Hepatocyte (in vitro differentiated cells): ENCODE results near the gene STPG4. TPM values are rescaled to one million over a fixed set of nuclear protein-coding genes. Genes with fewer than 3 reads are reported as not detected.

Source experiments
- DNase-seq: peaks from one replicate; pipeline ENCODE4 v3.0.0-alpha.2; 2016; ENCODE audit warnings: low spot score
- H2AFZ ChIP-seq: fragments of 200-600 bp; sonication (generic); 2 replicates; pipeline ENCODE4 v1.6.0; 2016; ENCODE audit warnings: antibody characterized with exemption, mild to moderate bottlenecking
- H3K27ac ChIP-seq: fragments of 200-600 bp; sonication (generic); 2 replicates; pipeline ENCODE4 v1.5.1; 2016; ENCODE audit warnings: mild to moderate bottlenecking
- H3K27me3 ChIP-seq: fragments of 200-600 bp; sonication (generic); 2 replicates; pipeline ENCODE4 v1.6.1; 2016
- H3K36me3 ChIP-seq: fragments of 200-600 bp; sonication (generic); replicated peaks from 2 replicates; pipeline ENCODE4 v1.5.1; 2016; ENCODE audit warnings: low read depth; ENCODE audit not compliant: insufficient read depth
- H3K4me1 ChIP-seq: fragments of 200-600 bp; sonication (generic); 2 replicates; pipeline ENCODE4 v1.5.1; 2016; ENCODE audit warnings: mild to moderate bottlenecking, moderate library complexity; ENCODE audit not compliant: insufficient read depth
- H3K4me2 ChIP-seq: fragments of 200-600 bp; sonication (generic); 2 replicates; pipeline ENCODE4 v1.6.0; 2016
- H3K4me3 ChIP-seq: fragments of 200-600 bp; sonication (generic); 2 replicates; pipeline ENCODE4 v1.5.1; 2016; ENCODE audit warnings: mild to moderate bottlenecking
- H3K79me2 ChIP-seq: fragments of 200-600 bp; sonication (generic); 2 replicates; pipeline ENCODE4 v1.6.0; 2017; ENCODE audit warnings: mild to moderate bottlenecking
- H3K9me2 ChIP-seq: fragments of 200-600 bp; sonication (generic); replicated peaks from 2 replicates; pipeline ENCODE4 v1.6.0; 2017; ENCODE audit warnings: mild to moderate bottlenecking; ENCODE audit not compliant: insufficient read depth
- H3K9me3 ChIP-seq: fragments of 200-600 bp; sonication (generic); 2 replicates; pipeline ENCODE4 v1.5.1; 2016; ENCODE audit warnings: low read depth, mild to moderate bottlenecking
- H4K20me1 ChIP-seq: fragments of 200-600 bp; sonication (generic); 2 replicates; pipeline ENCODE4 v1.6.0; 2016; ENCODE audit warnings: mild to moderate bottlenecking; ENCODE audit not compliant: insufficient read depth, poor library complexity, severe bottlenecking
- EZH2 ChIP-seq: fragments of 200-600 bp; sonication (generic); IDR thresholded peaks from 2 replicates; pipeline ENCODE4 v1.6.1; 2016; ENCODE audit warnings: antibody characterized with exemption, mild to moderate bottlenecking, borderline replicate concordance
- EZH2phosphoT487 ChIP-seq: fragments of 200-600 bp; sonication (generic); IDR thresholded peaks from one replicate; pipeline ENCODE4 v1.6.1; 2018; ENCODE audit warnings: antibody characterized with exemption, mild to moderate bottlenecking, low read depth, moderate library complexity; ENCODE audit not compliant: unreplicated experiment, severe bottlenecking
- WGBS: methylation state at CpG from one replicate; pipeline ENCODE4 v1.1.6; 2016; ENCODE audit warnings: low lambda C conversion rate; ENCODE audit errors: missing lambda C conversion rate; 5-methylcytosine and 5-hydroxymethylcytosine counted together
- polyA plus RNA-seq: library from polyadenylated mRNA; unstranded; fragments of >200 nt; fragmentation: Nextera tagmentation; extraction: Ambion mirVana; gene quantifications from 2 replicates; pipeline ENCODE4 v1.2.1, GENCODE V29; 2016
- total RNA-seq: library from RNA; depleted of rRNA; stranded (reverse); fragments of >200 nt; gene quantifications from 2 replicates; pipeline ENCODE4 v1.2.3, GENCODE V29; 2014
- TF ChIP-seq, protein P1 (sequence below): fragments of 200-600 bp; sonication (generic); IDR thresholded peaks from 2 replicates; pipeline ENCODE4 v1.5.1; 2016; ENCODE audit warnings: antibody characterized with exemption, mild to moderate bottlenecking; ENCODE audit not compliant: poor library complexity

Gene STPG4
- total and polyA plus RNA-seq, 2 experiments from 2014 or later: 0.19 TPM; not detected in 1

DNA sequence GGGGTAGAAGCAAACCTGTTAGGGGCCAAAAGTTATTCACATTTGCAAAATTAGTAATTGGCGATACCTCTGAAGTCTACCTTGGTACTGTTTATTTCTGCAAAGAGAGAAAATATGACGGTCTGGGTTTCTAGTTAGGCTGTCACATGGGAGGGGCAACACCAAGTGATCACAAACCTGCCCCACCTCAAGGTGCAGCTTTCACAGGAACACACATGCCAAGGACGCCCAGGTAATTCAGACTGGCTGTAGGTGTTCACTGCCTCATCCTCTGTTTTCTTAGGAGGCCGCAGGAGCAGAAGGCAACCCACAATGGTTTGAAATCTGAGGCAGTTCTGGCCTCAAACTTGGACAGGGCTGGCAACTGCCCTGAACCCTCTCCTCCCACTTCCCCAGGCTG is 56.2 kb downstream of the STPG4 start:
- H3K27me3 ChIP-seq: no peaks in the 10 kb centered on the region
- H3K4me2 ChIP-seq: no peak overlapping the region

DNA sequence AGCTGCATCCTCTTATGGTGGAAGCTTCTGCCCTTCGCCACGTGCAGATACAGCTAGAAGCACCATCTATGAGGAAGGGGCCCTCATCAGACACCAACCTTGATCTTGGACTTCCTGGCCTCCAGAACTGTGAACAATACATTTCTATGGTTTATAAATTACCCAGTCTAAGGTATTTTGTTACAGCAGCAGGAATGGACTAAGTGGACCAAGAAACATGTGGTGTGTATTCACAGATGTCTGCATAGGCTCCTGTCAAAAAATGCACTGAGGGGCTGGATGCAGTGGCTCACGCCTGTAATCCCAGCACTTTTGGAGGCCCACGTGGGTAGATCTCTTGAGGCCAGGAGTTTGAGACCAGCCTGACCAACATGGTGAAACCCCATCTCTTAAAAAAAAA is 57.5 kb downstream of the STPG4 start:
- no peak overlapping the region for H3K27ac ChIP-seq
- H3K36me3 ChIP-seq: no peaks in the 10 kb centered on the region
- H4K20me1 ChIP-seq: no peaks in the 10 kb centered on the region
- DNase-seq: no peak
- no peak overlapping the region for H2AFZ ChIP-seq
- H3K9me3 ChIP-seq: no peaks in the 10 kb centered on the region
- no peak overlapping the region for H3K4me2 ChIP-seq
- TF ChIP-seq EZH2 (no peak), EZH2phosphoT487 (no peak)
- TF ChIP-seq, protein P1, sequence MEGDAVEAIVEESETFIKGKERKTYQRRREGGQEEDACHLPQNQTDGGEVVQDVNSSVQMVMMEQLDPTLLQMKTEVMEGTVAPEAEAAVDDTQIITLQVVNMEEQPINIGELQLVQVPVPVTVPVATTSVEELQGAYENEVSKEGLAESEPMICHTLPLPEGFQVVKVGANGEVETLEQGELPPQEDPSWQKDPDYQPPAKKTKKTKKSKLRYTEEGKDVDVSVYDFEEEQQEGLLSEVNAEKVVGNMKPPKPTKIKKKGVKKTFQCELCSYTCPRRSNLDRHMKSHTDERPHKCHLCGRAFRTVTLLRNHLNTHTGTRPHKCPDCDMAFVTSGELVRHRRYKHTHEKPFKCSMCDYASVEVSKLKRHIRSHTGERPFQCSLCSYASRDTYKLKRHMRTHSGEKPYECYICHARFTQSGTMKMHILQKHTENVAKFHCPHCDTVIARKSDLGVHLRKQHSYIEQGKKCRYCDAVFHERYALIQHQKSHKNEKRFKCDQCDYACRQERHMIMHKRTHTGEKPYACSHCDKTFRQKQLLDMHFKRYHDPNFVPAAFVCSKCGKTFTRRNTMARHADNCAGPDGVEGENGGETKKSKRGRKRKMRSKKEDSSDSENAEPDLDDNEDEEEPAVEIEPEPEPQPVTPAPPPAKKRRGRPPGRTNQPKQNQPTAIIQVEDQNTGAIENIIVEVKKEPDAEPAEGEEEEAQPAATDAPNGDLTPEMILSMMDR: no peak
- no peaks in the 10 kb centered on the region for H3K79me2 ChIP-seq
- no peaks in the 10 kb centered on the region for H3K9me2 ChIP-seq
- 84% methylated on average over 4 of the region's 4 CpGs for WGBS
- no peaks in the 10 kb centered on the region for H3K27me3 ChIP-seq
- H3K4me1 ChIP-seq: no peaks in the 10 kb centered on the region
- no peak overlapping the region for H3K4me3 ChIP-seq

More for the DNA sequence above, 56.2 kb downstream of the STPG4 start:
- no peak for DNase-seq
- 94% methylated on average over 4 of the region's 4 CpGs for WGBS
- H3K79me2 ChIP-seq: no peaks in the 10 kb centered on the region
- no peak overlapping the region for H3K27ac ChIP-seq
- no peaks in the 10 kb centered on the region for H3K4me1 ChIP-seq
- no peak overlapping the region for H2AFZ ChIP-seq
- H3K36me3 ChIP-seq: no peaks in the 10 kb centered on the region
- H3K4me3 ChIP-seq: no peak overlapping the region
- TF ChIP-seq EZH2 (no peak), EZH2phosphoT487 (no peak)
- TF ChIP-seq, protein P1: no peak
- H4K20me1 ChIP-seq: no peaks in the 10 kb centered on the region
- no peaks in the 10 kb centered on the region for H3K9me2 ChIP-seq
- no peaks in the 10 kb centered on the region for H3K9me3 ChIP-seq

GRCh38 chr2:47096451-47096850 is 58.7 kb downstream of the STPG4 start:
- no peak for DNase-seq
- no peak overlapping the region for H3K27ac ChIP-seq
- TF ChIP-seq, protein P1: no peak
- no peak for TF ChIP-seq EZH2
- H3K9me2 ChIP-seq: no peaks in the 10 kb centered on the region
- H3K9me3 ChIP-seq: no peaks in the 10 kb centered on the region
- 92% methylated on average over 4 of the region's 4 CpGs for WGBS
- H4K20me1 ChIP-seq: no peaks in the 10 kb centered on the region
- no peaks in the 10 kb centered on the region for H3K4me1 ChIP-seq
- H3K36me3 ChIP-seq: no peaks in the 10 kb centered on the region
- H3K4me3 ChIP-seq: no peak overlapping the region
- no peak overlapping the region for H3K4me2 ChIP-seq
- H3K27me3 ChIP-seq: no peaks in the 10 kb centered on the region
- H2AFZ ChIP-seq: no peak overlapping the region
- no peaks in the 10 kb centered on the region for H3K79me2 ChIP-seq

DNA sequence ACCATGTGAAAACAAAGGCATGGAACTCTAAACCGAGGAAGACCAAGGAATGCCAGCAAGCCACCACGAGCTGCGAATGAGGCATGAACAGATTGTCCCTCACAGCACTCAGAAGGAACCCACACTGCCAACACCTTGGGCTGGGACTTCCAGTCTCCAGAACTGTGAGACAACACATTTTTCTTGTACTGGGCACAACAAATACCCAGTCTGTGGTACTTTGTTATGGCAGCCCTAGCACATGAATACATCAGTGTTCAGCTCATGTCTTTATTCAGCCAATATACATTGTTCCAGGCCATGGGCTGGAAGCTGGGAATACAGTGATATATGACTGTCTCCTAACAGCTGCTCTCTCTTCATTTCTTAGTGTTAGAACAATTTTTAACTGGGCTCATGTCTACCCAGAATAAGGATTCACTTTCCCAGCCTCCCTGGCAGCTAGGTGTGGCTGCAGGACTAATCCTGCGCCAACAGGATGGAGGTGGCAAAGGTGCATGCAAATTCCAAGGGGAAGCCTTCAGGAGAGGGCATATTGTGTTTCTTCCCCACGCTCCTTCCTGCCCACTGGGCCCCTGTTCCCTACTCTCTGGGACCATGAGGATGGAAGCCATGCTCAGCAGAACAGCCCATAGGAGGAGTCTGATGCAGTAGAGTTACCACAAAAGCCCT is 59.6 kb downstream of the STPG4 start:
- Histone ChIP-seq H3K27ac (no peak overlapping the region), H3K79me2 (no peaks in the 10 kb centered on the region), H3K4me3 (no peak overlapping the region), H3K9me3 (no peaks in the 10 kb centered on the region), H3K4me1 (no peaks in the 10 kb centered on the region), H4K20me1 (no peaks in the 10 kb centered on the region), H3K9me2 (no peaks in the 10 kb centered on the region), H3K36me3 (no peaks in the 10 kb centered on the region), H2AFZ (no peak overlapping the region), H3K27me3 (no peaks in the 10 kb centered on the region), H3K4me2 (no peak overlapping the region)
- TF ChIP-seq, protein P1: no peak
- TF ChIP-seq EZH2 (no peak), EZH2phosphoT487 (no peak)
- WGBS: 91% methylated on average over 5 of the region's 5 CpGs
- no peak for DNase-seq
